ENCODE data around the gene SEC24C. TPM values are rescaled to one million over a fixed set of nuclear protein-coding genes. Genes with fewer than 3 reads are reported as not detected.
"Not testable (repeated sequence)": the region's sequence is repeated elsewhere in the genome, so short reads cannot be mapped to it uniquely, and the experiment has no call there.

SEC24C gene
- total RNA-seq, 1 experiment from 2014 or later = 76.5 TPM

- no peak for DNase-seq (ENCODE audit: low spot score)
Measured at GRCh38 chr10:73769396-73769795, 25.2 kb downstream of the SEC24C start.

- peak; percentile 81 for DNase-seq (ENCODE audit: low spot score)
Measured at GRCh38 chr10:73771722-73772280, 27.6 kb downstream of the SEC24C start.

DNA sequence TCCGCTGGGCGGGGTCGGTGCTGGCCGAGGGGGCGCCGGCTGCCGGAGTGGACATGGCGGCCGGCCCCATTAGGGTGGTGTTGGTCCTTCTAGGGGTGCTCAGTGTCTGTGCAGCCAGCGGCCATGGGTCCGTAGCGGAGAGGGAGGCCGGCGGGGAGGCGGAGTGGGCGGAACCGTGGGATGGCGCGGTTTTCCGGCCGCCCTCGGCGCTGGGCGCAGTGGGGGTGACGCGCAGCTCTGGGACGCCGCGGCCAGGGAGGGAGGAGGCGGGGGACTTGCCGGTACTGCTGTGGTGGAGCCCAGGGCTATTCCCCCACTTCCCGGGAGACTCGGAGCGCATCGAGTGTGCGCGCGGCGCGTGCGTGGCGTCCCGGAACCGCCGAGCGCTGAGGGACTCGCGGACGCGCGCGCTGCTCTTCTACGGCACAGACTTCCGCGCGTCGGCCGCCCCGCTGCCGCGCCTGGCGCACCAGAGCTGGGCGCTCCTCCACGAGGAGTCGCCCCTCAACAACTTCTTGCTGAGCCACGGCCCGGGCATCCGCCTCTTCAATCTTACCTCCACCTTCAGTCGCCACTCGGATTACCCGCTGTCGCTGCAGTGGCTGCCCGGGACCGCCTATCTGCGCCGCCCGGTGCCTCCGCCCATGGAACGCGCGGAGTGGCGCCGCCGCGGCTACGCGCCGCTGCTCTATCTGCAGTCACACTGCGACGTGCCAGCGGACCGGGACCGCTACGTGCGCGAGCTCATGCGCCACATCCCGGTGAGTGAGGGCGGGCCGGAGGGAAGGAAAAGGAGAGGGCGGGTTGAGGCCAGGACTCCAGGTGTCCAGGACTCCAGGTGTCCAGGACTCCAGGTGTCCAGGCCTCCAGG lies 28.3 kb downstream of the SEC24C start:
- peak; percentile 85 for DNase-seq (ENCODE audit: low spot score)

GRCh38 chr10:73773152-73773879 lies 29.1 kb downstream of the SEC24C start:
- DNase-seq (ENCODE audit: low spot score) = no peak

- peak; percentile 67 for DNase-seq (ENCODE audit: low spot score)
Measured at GRCh38 chr10:73774637-73775036, 30.5 kb downstream of the SEC24C start.

- no peak for DNase-seq (ENCODE audit: low spot score)
Measured at GRCh38 chr10:73779018-73779417, 34.8 kb downstream of the SEC24C start.

DNA sequence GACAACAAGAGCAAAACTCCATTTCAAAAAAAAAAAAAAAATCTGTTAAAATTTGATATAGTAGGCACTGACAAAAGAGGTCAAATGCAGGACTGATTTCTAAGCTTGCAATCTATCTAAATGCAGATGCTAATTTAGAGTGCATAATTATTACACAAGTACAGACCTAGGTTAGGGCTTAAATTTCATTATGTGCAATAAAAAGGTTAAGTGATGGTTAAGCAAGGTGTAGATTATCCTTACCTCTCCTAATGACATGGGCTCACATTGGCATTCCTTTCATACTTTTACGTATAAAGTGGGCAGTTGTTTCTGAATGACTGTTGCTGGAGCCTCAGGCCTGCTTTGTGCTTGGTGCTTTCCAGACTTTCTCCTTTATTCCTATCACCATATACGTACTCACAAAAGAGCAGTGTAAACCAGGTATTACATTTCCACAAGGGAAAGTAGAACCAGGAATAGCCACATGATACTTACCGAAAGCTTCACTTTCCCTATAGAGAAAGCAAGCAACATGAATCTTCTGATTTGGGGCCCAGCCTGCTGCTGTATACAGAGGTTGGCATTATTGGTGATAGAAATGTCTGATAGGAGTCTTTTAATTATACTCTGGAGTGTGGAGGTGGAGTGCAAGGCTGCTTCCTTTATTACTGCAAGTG lies 35.5 kb downstream of the SEC24C start:
- DNase-seq (ENCODE audit: low spot score) = no peak

GRCh38 chr10:73780301-73780700 lies 36.1 kb downstream of the SEC24C start:
- no peak for DNase-seq (ENCODE audit: low spot score)

- DNase-seq (ENCODE audit: low spot score) = no peak
Measured at GRCh38 chr10:73780966-73781365, 36.8 kb downstream of the SEC24C start.

GRCh38 chr10:73781548-73781878 lies 37.3 kb downstream of the SEC24C start:
- DNase-seq (ENCODE audit: low spot score) = no peak

DNA sequence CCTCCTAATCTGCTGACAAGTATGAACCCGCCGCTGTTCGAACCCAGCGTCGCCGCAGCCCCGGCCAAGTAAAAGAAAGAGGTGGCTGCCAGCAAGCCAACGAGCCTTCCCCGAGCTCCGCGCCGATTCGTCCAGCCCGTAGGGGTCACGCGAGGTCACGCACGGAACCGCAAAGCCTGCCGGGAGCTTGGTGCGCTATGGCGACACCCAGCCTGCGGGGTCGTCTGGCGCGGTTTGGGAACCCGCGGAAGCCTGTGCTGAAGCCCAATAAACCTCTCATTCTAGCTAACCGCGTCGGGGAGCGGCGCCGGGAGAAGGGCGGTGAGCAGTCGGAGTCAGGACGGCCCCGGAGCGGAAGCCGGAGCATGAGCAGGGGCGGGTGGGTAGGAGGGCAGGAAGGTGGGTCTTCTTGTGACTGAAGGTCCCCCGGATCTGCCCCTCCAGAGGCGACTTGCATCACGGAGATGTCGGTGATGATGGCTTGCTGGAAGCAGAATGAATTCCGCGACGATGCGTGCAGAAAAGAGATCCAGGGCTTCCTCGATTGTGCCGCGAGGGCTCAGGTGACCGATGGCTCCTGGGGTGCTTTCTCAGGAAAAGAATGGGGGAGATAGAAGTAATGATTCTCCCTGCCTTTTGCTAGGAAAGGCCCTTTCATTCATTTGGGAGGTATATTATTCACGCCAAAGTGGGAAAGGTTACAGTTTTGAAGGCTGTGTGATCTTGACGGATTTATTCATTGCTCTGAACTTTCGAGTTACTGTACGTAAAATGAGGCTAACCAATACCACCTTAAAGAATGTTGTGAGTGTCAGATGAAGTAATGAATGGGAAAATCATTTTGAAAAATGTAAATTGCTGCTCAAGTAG lies 37.9 kb downstream of the SEC24C start, which contains the start of gene CHCHD1:
CHCHD1 (plus strand) TSS at position 170 of the 870 bp plus-strand sequence; CDS start at position 198, 28 bp downstream.
- DNase-seq (ENCODE audit: low spot score) = peak; percentile 83

DNA sequence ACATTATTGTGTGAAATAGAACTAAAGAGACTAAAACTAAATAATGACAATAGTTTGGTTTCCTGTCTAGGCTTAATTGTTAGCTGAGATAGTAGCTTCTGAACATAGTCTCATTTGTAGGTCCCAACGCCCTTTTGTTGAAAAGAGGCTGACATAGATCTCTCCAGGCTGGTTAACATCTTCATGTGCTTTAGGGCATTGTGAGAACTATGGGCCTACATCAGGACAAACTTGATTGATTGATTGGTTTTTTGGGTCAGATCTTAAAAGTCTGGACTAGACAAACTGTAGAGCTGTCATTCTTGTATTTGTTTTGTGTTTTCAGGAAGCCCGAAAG lies 38.5 kb downstream of the SEC24C start:
- DNase-seq (ENCODE audit: low spot score) = no peak

DNA sequence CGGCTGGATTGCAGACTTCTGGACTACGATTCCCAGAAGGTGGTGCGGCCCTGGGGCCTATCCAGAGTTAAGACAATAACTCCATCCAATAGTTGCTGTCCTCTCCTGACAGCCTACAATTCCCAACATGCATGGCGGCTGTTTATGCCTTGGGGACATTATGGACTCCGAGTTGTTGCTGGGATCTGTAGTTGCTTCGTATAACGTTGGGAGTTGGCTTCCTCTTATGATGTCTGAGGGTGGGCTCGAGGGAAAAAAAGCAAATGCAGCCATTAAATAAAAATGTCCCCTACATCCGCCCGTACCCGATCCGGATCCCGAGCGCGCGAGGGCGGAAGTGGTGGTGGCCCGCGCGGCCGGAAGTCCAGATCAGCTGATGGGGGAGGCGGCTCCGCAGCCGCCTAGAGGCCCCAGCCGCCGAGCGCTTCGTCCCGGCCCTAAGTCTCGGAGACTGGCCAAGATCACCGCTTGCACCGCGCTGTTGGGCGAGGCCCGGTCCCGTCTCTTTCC lies 41.1 kb downstream of the SEC24C start, which contains the start of gene ZSWIM8:
ZSWIM8 (plus strand) TSS at position 396 of the 510 bp plus-strand sequence. CDS start 273 bp downstream, outside the sequence.
- DNase-seq (ENCODE audit: low spot score) = peak; percentile 94

DNA sequence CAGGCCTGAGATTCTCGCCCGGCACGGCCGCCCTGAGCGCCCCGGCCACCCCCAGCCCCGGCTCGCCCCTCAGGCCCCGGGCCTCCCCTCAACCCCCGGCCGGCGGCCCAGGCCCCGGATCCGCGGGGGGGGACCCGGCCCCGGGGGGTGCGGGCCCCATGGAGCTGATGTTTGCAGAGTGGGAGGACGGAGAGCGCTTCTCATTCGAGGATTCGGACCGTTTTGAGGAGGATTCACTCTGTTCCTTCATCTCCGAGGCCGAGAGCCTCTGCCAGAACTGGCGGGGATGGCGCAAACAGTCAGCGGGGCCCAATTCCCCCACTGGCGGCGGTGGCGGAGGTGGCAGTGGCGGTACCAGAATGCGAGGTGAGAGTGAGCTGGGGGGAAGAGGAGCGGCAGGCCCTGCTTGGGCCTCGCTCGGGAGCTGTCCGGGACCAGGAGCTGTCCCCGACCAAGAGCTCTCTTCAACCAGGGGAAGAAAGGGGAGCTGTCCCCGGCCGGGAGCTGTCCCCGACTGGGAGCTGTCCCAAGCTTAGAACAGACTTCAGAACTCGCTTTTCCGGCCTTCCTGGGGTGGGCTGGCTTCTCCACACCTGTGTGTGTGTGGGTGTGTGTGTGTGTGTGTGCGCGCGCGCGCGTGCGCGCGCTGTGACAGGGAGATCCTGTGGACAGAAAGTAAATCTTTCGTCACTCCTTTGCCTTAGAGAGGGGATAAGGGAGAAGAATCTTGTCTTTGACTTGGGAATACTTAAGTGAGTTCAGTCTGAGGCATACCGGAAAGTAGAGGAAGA lies 41.7 kb downstream of the SEC24C start:
- DNase-seq (ENCODE audit: low spot score) = peak; percentile 62

DNA sequence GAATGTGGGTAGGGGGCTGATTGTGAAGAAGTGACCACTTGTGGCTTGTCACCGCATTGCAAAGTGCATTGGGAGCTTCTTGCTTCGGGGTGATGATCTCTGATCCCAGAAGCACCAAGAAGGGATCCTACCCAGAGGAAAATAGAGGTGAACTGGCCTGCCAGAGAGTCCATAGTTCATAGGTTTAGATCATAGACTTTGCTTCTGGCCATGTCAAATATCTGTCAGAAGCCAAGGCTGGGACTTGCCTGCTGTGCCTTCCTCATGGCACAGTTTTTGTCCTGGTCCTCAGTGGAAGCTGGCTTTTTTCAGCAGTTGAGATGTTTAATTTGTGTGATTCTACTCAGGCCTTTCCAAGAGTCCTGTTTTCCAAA lies 42.3 kb downstream of the SEC24C start:
- no peak for DNase-seq (ENCODE audit: low spot score)

DNA sequence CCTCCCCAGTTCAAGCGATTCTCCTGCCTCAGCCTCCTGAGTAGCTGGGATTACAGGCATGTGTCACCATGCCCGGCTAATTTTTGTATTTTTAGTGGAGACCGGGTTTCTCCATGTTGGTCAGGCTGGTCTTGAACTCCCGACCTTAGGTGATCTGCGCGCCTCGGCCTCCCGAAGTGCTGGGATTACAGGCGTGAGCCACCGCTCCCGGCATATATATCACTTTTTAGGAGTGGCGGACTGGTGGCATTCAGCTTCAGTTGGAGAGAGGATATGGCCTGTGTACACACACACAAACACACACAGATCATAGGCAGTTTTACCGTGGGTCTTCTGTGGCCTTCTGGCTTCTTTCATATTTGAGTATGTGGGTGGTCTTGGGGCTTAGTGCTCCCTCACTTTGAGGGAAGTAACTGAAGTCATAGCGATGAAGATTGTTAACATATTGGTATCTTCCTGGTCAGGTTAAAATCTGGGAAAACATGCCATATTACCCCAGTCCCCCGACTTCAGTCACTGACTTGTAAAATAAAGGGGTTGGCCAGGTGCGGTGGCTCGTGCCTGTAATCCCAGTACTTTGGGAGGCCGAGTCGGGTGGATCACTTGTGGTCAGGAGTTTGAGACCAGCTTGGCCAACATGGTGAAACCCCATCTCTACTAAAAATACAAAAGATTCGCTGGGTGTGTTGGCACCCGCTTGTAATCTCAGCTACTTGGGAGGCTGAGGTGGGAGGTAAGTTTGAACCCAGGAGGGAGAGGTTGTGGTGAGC lies 43.0 kb downstream of the SEC24C start:
- not testable (repeated sequence) for DNase-seq (ENCODE audit: low spot score)

DNA sequence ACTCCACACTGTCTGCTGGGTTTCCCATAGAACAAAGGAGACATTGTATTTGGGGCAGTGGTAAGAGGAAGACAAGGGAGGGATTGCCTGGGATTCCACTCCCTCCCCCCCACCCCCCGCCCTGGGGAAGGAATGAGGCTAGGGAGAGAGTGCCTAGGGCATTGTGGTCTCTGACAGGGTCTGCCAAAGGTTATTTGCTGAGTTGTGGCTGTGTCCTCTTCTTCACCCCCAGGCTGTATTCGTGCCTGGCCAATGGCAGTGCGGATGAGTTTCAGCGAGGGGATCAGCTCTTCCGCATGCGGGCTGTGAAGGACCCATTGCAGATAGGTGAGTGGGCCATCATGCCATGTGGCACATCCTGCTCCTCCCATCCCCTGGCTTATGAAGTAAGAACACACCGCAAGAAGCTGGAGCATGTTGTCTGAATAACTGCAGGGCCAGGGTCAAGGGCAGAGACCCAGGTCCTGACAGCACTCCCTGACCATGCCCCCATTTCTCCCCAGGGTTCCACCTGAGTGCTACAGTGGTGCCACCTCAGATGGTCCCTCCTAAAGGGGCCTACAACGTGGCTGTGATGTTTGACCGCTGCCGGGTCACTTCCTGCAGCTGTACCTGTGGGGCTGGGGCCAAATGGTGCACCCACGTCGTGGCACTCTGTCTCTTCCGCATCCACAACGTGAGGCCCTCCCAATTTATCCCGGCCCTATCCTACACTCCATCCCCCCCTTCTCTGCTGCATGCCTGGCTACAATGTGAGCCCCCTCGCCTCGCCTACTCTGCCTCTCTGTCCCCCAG lies 44.9 kb downstream of the SEC24C start:
- no peak for DNase-seq (ENCODE audit: low spot score)

GRCh38 chr10:73789659-73790055 lies 45.5 kb downstream of the SEC24C start:
- no peak for DNase-seq (ENCODE audit: low spot score)

All from HT-29 (cell line).